Measurements from ENCODE around the gene NOL4L. TPM values are rescaled to one million over a fixed set of nuclear protein-coding genes. Genes with fewer than 3 reads are reported as not detected.

NOL4L gene
- polyA plus RNA-seq, 3 donors: 1.1 to 30.9 (median 2.8) TPM

DNA sequence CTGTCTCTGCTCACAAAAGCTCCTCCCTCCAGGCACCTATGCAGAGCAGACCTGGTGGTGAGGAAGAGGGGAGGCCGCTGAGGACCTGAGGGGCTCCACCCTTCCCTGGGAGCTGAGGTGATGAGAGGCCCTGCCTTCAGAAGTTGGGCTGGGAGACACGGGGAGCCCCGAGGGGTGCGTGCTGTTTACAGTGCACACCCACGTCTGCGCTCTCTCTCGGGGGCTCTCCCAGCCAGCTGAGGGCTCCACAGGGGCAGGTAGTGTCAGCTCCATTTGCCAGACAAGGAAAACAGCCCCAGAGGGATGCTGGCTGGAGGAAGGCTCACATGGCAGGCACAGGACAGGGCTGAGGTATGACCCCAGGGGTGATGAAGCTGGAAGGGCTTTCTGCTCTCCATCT lies 13.5 kb upstream of the NOL4L start:
- peaks cover 24% of the 10 kb centered on the region for H3K4me1 Mint-ChIP-seq
- H3K4me3 Mint-ChIP-seq: no peak overlapping the region
- peaks cover 0 to 2% (median 0%) of the 10 kb centered on the region in 3 donors for H3K27me3 Mint-ChIP-seq (ENCODE audit: low read depth in 3 of 3)

DNA sequence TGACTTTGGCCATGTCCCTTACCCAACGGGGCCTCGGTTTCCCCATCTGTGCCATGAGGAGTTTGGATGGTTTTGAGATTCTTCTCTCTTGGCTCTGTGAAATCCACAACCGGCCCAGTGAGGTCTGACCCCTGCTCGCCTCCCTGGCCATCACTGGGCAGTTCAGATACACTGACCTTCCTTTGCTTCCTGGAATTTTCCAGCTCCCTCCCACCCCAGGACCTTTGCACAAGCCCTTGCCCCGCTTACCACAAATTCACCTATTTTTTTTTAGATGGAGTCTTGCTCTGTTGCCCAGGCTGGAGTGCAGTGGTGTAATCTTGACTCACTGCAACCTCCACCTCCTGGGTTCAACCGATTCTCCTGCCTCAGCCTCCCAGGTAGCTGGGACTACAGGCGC lies 12.6 kb upstream of the NOL4L start:
- Histone ChIP-seq H3K9ac (ENCODE audit: insufficient read depth, low read length, poor library complexity, severe bottlenecking) (no peak overlapping the region), H3K9me3 (replicated peaks in 1 of 2; ENCODE audit: control insufficient read depth in 1 of 2, insufficient read depth in 1 of 2, low read length in 2 of 2) (no peaks in the 10 kb centered on the region), H3K36me3 (replicated peaks in 1 of 2; ENCODE audit: control insufficient read depth in 1 of 2, insufficient read depth in 2 of 2, low read length in 2 of 2) (no peaks in the 10 kb centered on the region), H2AFZ (ENCODE audit: insufficient read depth, low read depth, low read length, poor library complexity, severe bottlenecking) (no peak overlapping the region), H3K79me2 (ENCODE audit: insufficient read depth, low read length) (no peaks in the 10 kb centered on the region), H3K4me2 (replicated peaks; ENCODE audit: extremely low read depth, low read length, poor library complexity, severe bottlenecking) (no peak overlapping the region), H3K27me3 (ENCODE audit: control insufficient read depth in 2 of 2, insufficient read depth in 2 of 2, low read length in 2 of 2) (no peaks in the 10 kb centered on the region), H3K27ac (ENCODE audit: low read depth in 1 of 2, low read length in 2 of 2) (no peak overlapping the region), H3K4me3 (replicated peaks in 1 of 3; ENCODE audit: low read depth in 2 of 3, low read length in 3 of 3) (no peak overlapping the region), H4K20me1 (ENCODE audit: insufficient read depth, low read length) (no peaks in the 10 kb centered on the region), H3K4me1 (ENCODE audit: control insufficient read depth in 1 of 2, insufficient read depth in 2 of 2, low read length in 2 of 2) (peaks cover 15 to 19% of the 10 kb centered on the region in 2 donors)
- no peaks in the 10 kb centered on the region for H3K9me3 Mint-ChIP-seq
- DNase-seq: no peak
- no peaks in the 10 kb centered on the region for H3K36me3 Mint-ChIP-seq
- H3K27ac Mint-ChIP-seq: no peak overlapping the region
- H3K27me3 Mint-ChIP-seq (ENCODE audit: low read depth in 3 of 3): peaks cover 0 to 3% (median 2%) of the 10 kb centered on the region in 3 donors
- no peak overlapping the region for H3K4me3 Mint-ChIP-seq
- TF ChIP-seq, protein P1, sequence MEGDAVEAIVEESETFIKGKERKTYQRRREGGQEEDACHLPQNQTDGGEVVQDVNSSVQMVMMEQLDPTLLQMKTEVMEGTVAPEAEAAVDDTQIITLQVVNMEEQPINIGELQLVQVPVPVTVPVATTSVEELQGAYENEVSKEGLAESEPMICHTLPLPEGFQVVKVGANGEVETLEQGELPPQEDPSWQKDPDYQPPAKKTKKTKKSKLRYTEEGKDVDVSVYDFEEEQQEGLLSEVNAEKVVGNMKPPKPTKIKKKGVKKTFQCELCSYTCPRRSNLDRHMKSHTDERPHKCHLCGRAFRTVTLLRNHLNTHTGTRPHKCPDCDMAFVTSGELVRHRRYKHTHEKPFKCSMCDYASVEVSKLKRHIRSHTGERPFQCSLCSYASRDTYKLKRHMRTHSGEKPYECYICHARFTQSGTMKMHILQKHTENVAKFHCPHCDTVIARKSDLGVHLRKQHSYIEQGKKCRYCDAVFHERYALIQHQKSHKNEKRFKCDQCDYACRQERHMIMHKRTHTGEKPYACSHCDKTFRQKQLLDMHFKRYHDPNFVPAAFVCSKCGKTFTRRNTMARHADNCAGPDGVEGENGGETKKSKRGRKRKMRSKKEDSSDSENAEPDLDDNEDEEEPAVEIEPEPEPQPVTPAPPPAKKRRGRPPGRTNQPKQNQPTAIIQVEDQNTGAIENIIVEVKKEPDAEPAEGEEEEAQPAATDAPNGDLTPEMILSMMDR (IDR thresholded peaks at IDR 0.05): no peak
- H3K4me1 Mint-ChIP-seq: peaks cover 17% of the 10 kb centered on the region
- intact Hi-C loops (cut with micrococcal nuclease): no loop called here
- 100% methylated on average over 1 of the region's 7 CpGs for WGBS (ENCODE audit: insufficient coverage)

More for the DNA sequence above, 13.5 kb upstream of the NOL4L start:
- Histone ChIP-seq H2AFZ (ENCODE audit: insufficient read depth, low read depth, low read length, poor library complexity, severe bottlenecking) (no peak overlapping the region), H3K4me1 (ENCODE audit: control insufficient read depth in 1 of 2, insufficient read depth in 2 of 2, low read length in 2 of 2) (peaks cover 24 to 27% of the 10 kb centered on the region in 2 donors), H3K9ac (ENCODE audit: insufficient read depth, low read length, poor library complexity, severe bottlenecking) (no peak overlapping the region), H3K27ac (ENCODE audit: low read depth in 1 of 2, low read length in 2 of 2) (no peak overlapping the region), H3K9me3 (replicated peaks in 1 of 2; ENCODE audit: control insufficient read depth in 1 of 2, insufficient read depth in 1 of 2, low read length in 2 of 2) (no peaks in the 10 kb centered on the region), H3K4me3 (replicated peaks in 1 of 3; ENCODE audit: low read depth in 2 of 3, low read length in 3 of 3) (no peak overlapping the region), H3K36me3 (replicated peaks in 1 of 2; ENCODE audit: control insufficient read depth in 1 of 2, insufficient read depth in 2 of 2, low read length in 2 of 2) (no peaks in the 10 kb centered on the region), H3K27me3 (ENCODE audit: control insufficient read depth in 2 of 2, insufficient read depth in 2 of 2, low read length in 2 of 2) (no peaks in the 10 kb centered on the region), H4K20me1 (ENCODE audit: insufficient read depth, low read length) (no peaks in the 10 kb centered on the region), H3K4me2 (replicated peaks; ENCODE audit: extremely low read depth, low read length, poor library complexity, severe bottlenecking) (no peak overlapping the region), H3K79me2 (ENCODE audit: insufficient read depth, low read length) (no peaks in the 10 kb centered on the region)
- no peak for DNase-seq
- Mint-ChIP-seq H3K36me3 (no peaks in the 10 kb centered on the region), H3K9me3 (no peaks in the 10 kb centered on the region), H3K27ac (no peak overlapping the region)
- TF ChIP-seq, protein P1 (IDR thresholded peaks at IDR 0.05): no peak
- intact Hi-C loops (cut with micrococcal nuclease): no loop called here
- 92% methylated on average over 6 of the region's 7 CpGs for WGBS (ENCODE audit: insufficient coverage)

All from CD14-positive monocyte (primary cell).